Keratinocyte (primary cell): ENCODE data around the gene DGKQ.

Experiments
- EZH2 ChIP-seq: IDR thresholded peaks from one replicate; pipeline ENCODE4 v1.6.1; 2012; ENCODE audit warnings: inconsistent platforms, mild to moderate bottlenecking, low read length, moderate library complexity
- TF ChIP-seq, protein P1 (sequence below), 3 experiments: IDR thresholded peaks in 1 of 3; conservative IDR thresholded peaks in 1 of 3; optimal IDR thresholded peaks in 1 of 3; 2 replicates in 2 of 3; 3 replicates in 1 of 3; pipeline versions ENCODE3 to v1.5.1; 2011; ENCODE audit warnings: low read length in 3 of 3, mild to moderate bottlenecking in 3 of 3, moderate library complexity in 2 of 3, control low read depth in 1 of 3, inconsistent platforms in 1 of 3; ENCODE audit not compliant: insufficient read depth in 2 of 3; ENCODE audit errors: extremely low read depth in 1 of 3

GRCh38 chr4:1002131-1002630 is 28.8 kb upstream of the DGKQ start:
- TF ChIP-seq, protein P1, sequence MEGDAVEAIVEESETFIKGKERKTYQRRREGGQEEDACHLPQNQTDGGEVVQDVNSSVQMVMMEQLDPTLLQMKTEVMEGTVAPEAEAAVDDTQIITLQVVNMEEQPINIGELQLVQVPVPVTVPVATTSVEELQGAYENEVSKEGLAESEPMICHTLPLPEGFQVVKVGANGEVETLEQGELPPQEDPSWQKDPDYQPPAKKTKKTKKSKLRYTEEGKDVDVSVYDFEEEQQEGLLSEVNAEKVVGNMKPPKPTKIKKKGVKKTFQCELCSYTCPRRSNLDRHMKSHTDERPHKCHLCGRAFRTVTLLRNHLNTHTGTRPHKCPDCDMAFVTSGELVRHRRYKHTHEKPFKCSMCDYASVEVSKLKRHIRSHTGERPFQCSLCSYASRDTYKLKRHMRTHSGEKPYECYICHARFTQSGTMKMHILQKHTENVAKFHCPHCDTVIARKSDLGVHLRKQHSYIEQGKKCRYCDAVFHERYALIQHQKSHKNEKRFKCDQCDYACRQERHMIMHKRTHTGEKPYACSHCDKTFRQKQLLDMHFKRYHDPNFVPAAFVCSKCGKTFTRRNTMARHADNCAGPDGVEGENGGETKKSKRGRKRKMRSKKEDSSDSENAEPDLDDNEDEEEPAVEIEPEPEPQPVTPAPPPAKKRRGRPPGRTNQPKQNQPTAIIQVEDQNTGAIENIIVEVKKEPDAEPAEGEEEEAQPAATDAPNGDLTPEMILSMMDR (optimal IDR thresholded peaks at IDR 0.05 in 1 of 3, IDR thresholded peaks at IDR 0.05 in 1 of 3, conservative IDR thresholded peaks at IDR 0.05 in 1 of 3; ENCODE audit: extremely low read depth in 1 of 3, insufficient read depth in 2 of 3, low read length in 3 of 3), result no peak
- TF ChIP-seq EZH2, result peak; percentile 83
